C4-2B (cell line): ENCODE results near the gene TRAPPC14.
A peak's percentile ranks its signal among the peaks of the same experiment; 100 is the strongest.

Experiments used
- H3K27ac ChIP-seq: fragments of 450-650 bp; 2 replicates; pipeline ENCODE4 v1.5.1; 2017
- ZFX ChIP-seq: fragments of 450-650 bp; IDR thresholded peaks from 2 replicates; pipeline ENCODE4 v1.6.1; 2017
- TF ChIP-seq, protein P1 (sequence below): fragments of 450-650 bp; conservative IDR thresholded peaks from 2 replicates; pipeline ENCODE4 v1.5.1; 2017; ENCODE audit warnings: mild to moderate bottlenecking

The TRAPPC14 gene

DNA sequence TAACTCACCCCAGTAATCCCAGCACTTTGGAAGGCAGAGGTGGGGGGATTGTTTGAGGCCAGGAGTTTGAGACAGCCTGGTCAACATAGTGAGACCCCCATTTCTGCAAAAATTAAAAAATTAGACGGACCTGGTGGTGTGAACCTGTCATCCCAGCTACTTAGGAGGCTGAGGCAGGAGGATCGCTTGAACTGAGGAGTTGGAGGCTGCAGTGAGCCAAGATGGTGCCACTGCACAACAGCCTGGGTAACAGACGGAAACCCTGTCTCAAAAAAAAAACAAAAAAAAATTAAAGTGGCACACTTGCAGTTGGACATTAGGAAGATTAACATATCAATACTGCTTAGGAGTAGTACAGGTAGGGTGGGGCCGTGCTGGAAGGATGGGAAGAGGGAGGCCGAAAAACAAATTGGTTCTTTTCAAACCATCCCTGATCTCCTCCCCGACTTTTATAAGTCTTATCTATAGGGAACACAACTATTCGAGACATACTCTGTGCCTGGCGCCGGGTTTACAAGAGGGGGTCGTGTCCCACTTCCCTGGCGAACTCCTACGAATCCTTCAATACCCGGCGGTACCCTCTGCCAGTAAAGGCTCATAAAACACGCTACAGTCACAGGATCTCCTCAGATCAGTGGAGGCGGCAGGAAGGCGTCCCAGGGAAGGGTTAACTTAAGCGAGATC lies 40.0 kb downstream of the TRAPPC14 start:
- TF ChIP-seq, protein P1, sequence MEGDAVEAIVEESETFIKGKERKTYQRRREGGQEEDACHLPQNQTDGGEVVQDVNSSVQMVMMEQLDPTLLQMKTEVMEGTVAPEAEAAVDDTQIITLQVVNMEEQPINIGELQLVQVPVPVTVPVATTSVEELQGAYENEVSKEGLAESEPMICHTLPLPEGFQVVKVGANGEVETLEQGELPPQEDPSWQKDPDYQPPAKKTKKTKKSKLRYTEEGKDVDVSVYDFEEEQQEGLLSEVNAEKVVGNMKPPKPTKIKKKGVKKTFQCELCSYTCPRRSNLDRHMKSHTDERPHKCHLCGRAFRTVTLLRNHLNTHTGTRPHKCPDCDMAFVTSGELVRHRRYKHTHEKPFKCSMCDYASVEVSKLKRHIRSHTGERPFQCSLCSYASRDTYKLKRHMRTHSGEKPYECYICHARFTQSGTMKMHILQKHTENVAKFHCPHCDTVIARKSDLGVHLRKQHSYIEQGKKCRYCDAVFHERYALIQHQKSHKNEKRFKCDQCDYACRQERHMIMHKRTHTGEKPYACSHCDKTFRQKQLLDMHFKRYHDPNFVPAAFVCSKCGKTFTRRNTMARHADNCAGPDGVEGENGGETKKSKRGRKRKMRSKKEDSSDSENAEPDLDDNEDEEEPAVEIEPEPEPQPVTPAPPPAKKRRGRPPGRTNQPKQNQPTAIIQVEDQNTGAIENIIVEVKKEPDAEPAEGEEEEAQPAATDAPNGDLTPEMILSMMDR = no peak
- no peak for TF ChIP-seq ZFX
- H3K27ac ChIP-seq = peak overlapping the region; percentile 85

DNA sequence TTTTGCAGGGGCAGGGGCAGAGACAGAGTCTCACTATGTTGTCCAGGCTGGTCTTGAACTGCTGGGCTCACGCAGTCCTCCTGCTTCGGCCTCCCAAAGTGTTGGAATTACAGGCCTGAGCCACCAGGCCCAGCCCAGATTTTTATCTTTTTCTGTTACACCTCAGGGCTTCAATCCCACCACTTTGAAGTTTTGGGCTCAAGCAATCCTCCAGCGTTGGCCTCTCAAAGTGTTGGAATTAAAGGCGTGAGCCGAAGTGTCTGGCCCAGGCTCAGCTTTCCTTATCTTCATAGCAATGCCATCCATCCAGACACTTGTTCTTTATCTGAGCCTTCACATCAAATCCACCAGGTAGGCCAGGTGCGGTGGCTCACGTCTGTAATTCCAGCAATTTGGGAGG lies 43.5 kb downstream of the TRAPPC14 start:
- no peak overlapping the region for H3K27ac ChIP-seq
- no peak for TF ChIP-seq ZFX
- TF ChIP-seq, protein P1 = no peak

GRCh38 chr7:100111914-100112313 lies 46.6 kb downstream of the TRAPPC14 start:
- no peak overlapping the region for H3K27ac ChIP-seq

GRCh38 chr7:100111156-100111555 lies 47.4 kb downstream of the TRAPPC14 start:
- no peak for TF ChIP-seq ZFX
- TF ChIP-seq, protein P1 = no peak
- H3K27ac ChIP-seq = no peak overlapping the region

More at GRCh38 chr7:100111914-100112313, 46.6 kb downstream of the TRAPPC14 start:
- TF ChIP-seq ZFX = no peak
- TF ChIP-seq, protein P1 = no peak

DNA sequence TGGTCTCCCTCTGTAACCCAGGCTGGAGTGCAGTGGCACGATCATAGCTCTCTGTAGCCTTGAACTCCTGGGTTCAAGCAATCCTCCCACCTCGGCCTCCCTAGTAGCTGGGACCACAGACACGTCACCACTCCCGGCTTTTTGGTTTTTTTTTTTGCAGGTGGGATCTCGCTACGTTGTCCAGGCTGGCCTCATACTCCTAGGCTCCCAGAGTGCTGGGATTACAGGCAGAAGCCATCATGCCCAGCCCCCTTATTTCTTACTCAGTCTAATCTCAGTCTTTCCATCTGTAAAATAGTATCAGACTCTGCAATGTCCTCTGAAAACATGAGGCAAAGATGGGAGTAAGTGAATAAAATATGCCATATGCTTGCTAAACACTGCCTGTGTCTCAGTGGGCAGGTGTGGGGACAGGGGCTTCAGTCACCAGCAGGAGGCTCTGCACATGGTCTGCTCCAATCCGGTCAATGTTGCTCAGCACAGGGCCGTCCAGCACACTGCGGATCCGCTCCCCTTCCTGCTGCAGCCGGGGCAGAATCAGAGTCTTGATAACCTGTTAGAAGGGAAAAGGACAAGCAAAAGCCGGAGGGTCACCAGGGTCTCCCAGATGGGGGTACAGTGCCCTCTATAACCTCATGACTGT lies 48.9 kb downstream of the TRAPPC14 start:
- no peak for TF ChIP-seq ZFX
- TF ChIP-seq, protein P1 = no peak
- no peak overlapping the region for H3K27ac ChIP-seq

- TF ChIP-seq, protein P1 = no peak
- TF ChIP-seq ZFX = no peak
These were observed 50.6 kb downstream of the TRAPPC14 start for GRCh38 chr7:100107890-100108289.

GRCh38 chr7:100107125-100107737 lies 51.3 kb downstream of the TRAPPC14 start:
- no peak overlapping the region for H3K27ac ChIP-seq
- no peak for TF ChIP-seq ZFX
- TF ChIP-seq, protein P1 = no peak

More at GRCh38 chr7:100107890-100108289, 50.6 kb downstream of the TRAPPC14 start:
- H3K27ac ChIP-seq = peak overlapping the region; percentile 7; the same call in 1 of the 2 replicates
